ENCODE measurements around the gene GCLC. TPM values are rescaled to one million over a fixed set of nuclear protein-coding genes. Genes with fewer than 3 reads are reported as not detected.

Gene GCLC
- total RNA-seq, 1 experiment from 2014 or later: 37.2 TPM

- POLR2A ChIA-PET: no interaction called here
These were observed 31.8 kb downstream of the GCLC start for GRCh38 chr6:53513056-53513455.

DNA sequence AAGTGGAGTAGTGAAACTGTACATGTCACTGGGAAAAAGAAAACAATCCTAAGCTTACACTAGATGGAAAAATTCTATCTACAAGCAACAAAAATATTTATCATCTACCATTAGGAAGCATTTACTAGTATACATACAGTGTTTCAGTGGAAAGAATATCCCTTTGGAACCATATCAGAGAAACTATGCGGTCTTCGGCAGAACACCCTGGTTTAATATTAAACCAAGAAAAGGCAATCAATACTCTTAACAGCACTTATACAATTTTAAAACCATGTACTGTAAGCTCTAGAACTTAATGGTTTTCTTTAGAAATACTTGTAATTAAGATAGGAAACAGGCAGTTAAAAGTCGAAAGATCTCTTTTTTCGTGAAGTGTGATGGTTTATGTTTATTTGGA, 32.3 kb downstream of the GCLC start:
- POLR2A ChIA-PET: no interaction called here

More at GRCh38 chr6:53513056-53513455, 31.8 kb downstream of the GCLC start:
- in situ Hi-C loops (cut with HindIII; ENCODE audit: low pct_unique_long_range_greater_than_20kb, low sequenced_read_pairs) (no loop called here), intact Hi-C loops (cut with micrococcal nuclease; ENCODE audit: unreplicated experiment) (no loop called here)
- no TSS peak for BruUV-seq (replicated peaks)
- CTCF ChIA-PET: no interaction called here
- Histone ChIP-seq H3K4me3 (ENCODE audit: low read depth in 2 of 2, low read length in 2 of 2) (no peak overlapping the region), H3K27ac (ENCODE audit: low read length) (no peak overlapping the region), H3K9me3 (ENCODE audit: control insufficient read depth, insufficient read depth, low read depth, low read length) (no peaks in the 10 kb centered on the region), H3K4me1 (ENCODE audit: control insufficient read depth, insufficient read depth, low read length) (no peaks in the 10 kb centered on the region; the same call in 1 of the 2 replicates), H3K36me3 (ENCODE audit: control insufficient read depth, insufficient read depth, low read length) (peaks cover 6% of the 10 kb centered on the region; the same call in 1 of the 2 replicates), H3K27me3 (ENCODE audit: control insufficient read depth, insufficient read depth, low read length) (no peaks in the 10 kb centered on the region)
- DNase-seq (ENCODE audit: low read depth, low spot score): no peak
- ATAC-seq: no peak
- TF ChIP-seq POLR2AphosphoS5 (IDR thresholded peaks at IDR 0.05; ENCODE audit: low read depth, low read length) (no peak), CTCF (IDR thresholded peaks at IDR 0.05) (no peak), TCF7L2 (IDR thresholded peaks at IDR 0.05; ENCODE audit: low read depth, low read length) (no peak), SIN3A (IDR thresholded peaks at IDR 0.05; ENCODE audit: borderline replicate concordance, insufficient read depth, low read depth, low read length) (no peak)
- TF ChIP-seq, protein P1, sequence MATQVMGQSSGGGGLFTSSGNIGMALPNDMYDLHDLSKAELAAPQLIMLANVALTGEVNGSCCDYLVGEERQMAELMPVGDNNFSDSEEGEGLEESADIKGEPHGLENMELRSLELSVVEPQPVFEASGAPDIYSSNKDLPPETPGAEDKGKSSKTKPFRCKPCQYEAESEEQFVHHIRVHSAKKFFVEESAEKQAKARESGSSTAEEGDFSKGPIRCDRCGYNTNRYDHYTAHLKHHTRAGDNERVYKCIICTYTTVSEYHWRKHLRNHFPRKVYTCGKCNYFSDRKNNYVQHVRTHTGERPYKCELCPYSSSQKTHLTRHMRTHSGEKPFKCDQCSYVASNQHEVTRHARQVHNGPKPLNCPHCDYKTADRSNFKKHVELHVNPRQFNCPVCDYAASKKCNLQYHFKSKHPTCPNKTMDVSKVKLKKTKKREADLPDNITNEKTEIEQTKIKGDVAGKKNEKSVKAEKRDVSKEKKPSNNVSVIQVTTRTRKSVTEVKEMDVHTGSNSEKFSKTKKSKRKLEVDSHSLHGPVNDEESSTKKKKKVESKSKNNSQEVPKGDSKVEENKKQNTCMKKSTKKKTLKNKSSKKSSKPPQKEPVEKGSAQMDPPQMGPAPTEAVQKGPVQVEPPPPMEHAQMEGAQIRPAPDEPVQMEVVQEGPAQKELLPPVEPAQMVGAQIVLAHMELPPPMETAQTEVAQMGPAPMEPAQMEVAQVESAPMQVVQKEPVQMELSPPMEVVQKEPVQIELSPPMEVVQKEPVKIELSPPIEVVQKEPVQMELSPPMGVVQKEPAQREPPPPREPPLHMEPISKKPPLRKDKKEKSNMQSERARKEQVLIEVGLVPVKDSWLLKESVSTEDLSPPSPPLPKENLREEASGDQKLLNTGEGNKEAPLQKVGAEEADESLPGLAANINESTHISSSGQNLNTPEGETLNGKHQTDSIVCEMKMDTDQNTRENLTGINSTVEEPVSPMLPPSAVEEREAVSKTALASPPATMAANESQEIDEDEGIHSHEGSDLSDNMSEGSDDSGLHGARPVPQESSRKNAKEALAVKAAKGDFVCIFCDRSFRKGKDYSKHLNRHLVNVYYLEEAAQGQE (IDR thresholded peaks at IDR 0.05; ENCODE audit: insufficient read depth in 1 of 2, low read depth in 2 of 2, low read length in 1 of 2): no peak

More for the DNA sequence above, 32.3 kb downstream of the GCLC start:
- BruUV-seq (replicated peaks): no TSS peak
- in situ Hi-C loops (cut with HindIII; ENCODE audit: low pct_unique_long_range_greater_than_20kb, low sequenced_read_pairs): no loop called here
- no peak overlapping the region for H3K27ac ChIP-seq (ENCODE audit: low read length)
- H3K4me3 ChIP-seq (ENCODE audit: low read depth in 2 of 2, low read length in 2 of 2): no peak overlapping the region
- no peaks in the 10 kb centered on the region for H3K9me3 ChIP-seq (ENCODE audit: control insufficient read depth, insufficient read depth, low read depth, low read length)
- peaks cover 6% of the 10 kb centered on the region; the same call in 1 of the 2 replicates for H3K36me3 ChIP-seq (ENCODE audit: control insufficient read depth, insufficient read depth, low read length)
- no peaks in the 10 kb centered on the region; the same call in 1 of the 2 replicates for H3K4me1 ChIP-seq (ENCODE audit: control insufficient read depth, insufficient read depth, low read length)
- DNase-seq (ENCODE audit: low read depth, low spot score) (no peak), ATAC-seq (no peak)
- intact Hi-C loops (cut with micrococcal nuclease; ENCODE audit: unreplicated experiment): no loop called here
- H3K27me3 ChIP-seq (ENCODE audit: control insufficient read depth, insufficient read depth, low read length): no peaks in the 10 kb centered on the region
- CTCF ChIA-PET: no interaction called here
- TF ChIP-seq, protein P1 (IDR thresholded peaks at IDR 0.05; ENCODE audit: insufficient read depth in 1 of 2, low read depth in 2 of 2, low read length in 1 of 2): no peak
- no peak for TF ChIP-seq TCF7L2 (IDR thresholded peaks at IDR 0.05; ENCODE audit: low read depth, low read length)
- TF ChIP-seq SIN3A (IDR thresholded peaks at IDR 0.05; ENCODE audit: borderline replicate concordance, insufficient read depth, low read depth, low read length): no peak
- TF ChIP-seq CTCF (IDR thresholded peaks at IDR 0.05): no peak
- TF ChIP-seq POLR2AphosphoS5 (IDR thresholded peaks at IDR 0.05; ENCODE audit: low read depth, low read length): no peak

Measured in Panc1 (cell line).